Esophagus muscularis mucosa (tissue), 4 donors: ENCODE data around the gene DBN1.

Experiments
- EP300 ChIP-seq: sonication (generic); formaldehyde crosslinking; IDR thresholded peaks from one replicate; pipeline ENCODE4 v1.6.1; 2017; ENCODE audit warnings: antibody characterized with exemption
- POLR2A ChIP-seq: fragments of 450-650 bp; IDR thresholded peaks from one replicate; pipeline ENCODE4 v1.6.1; 2017; ENCODE audit warnings: antibody characterized with exemption, moderate library complexity, mild to moderate bottlenecking, low read depth
- TF ChIP-seq, protein P1 (sequence below), 3 experiments: fragments of 200-600 bp in 2 of 3; fragments of 450-650 bp in 1 of 3; sonication (generic) in 2 of 3; IDR thresholded peaks; one replicate each; pipeline ENCODE4 v1.5.1; 2017 to 2019; ENCODE audit warnings: antibody characterized with exemption in 3 of 3, mild to moderate bottlenecking in 2 of 3, moderate library complexity in 1 of 3

DNA sequence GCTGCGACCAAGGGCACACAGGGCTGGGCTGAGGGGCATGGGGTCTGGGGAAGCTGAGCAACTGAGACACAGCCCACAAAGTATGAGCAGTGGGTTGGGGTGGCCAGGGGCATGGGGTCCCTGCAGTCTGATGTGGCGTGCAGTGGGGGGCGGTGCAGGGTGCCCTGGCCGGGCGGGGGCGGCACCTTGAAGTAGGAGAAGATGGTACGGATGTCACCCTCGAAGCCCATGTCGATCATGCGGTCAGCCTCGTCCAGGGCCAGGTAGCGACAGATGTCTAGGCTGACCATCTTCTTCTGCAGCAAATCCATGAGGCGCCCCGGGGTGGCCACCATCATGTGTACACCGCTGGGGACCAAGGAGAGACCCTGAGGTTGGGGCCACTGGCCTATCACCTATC lies 40.1 kb upstream of the DBN1 start:
- TF ChIP-seq, protein P1, sequence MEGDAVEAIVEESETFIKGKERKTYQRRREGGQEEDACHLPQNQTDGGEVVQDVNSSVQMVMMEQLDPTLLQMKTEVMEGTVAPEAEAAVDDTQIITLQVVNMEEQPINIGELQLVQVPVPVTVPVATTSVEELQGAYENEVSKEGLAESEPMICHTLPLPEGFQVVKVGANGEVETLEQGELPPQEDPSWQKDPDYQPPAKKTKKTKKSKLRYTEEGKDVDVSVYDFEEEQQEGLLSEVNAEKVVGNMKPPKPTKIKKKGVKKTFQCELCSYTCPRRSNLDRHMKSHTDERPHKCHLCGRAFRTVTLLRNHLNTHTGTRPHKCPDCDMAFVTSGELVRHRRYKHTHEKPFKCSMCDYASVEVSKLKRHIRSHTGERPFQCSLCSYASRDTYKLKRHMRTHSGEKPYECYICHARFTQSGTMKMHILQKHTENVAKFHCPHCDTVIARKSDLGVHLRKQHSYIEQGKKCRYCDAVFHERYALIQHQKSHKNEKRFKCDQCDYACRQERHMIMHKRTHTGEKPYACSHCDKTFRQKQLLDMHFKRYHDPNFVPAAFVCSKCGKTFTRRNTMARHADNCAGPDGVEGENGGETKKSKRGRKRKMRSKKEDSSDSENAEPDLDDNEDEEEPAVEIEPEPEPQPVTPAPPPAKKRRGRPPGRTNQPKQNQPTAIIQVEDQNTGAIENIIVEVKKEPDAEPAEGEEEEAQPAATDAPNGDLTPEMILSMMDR (IDR thresholded peaks at IDR 0.05): no peak
- TF ChIP-seq EP300 (no peak), POLR2A (no peak)
